HepG2 (cell line): ENCODE data around the gene DNAJC8. TPM values are rescaled to one million over a fixed set of nuclear protein-coding genes. Genes with fewer than 3 reads are reported as not detected.

Source experiments
- ATAC-seq: fragments of 200-7000 bp; cut with Tn5 transposase; 3 replicates; pipeline ENCODE4 v1.9.1; 2020; ENCODE audit warnings: mild to moderate bottlenecking, moderate library complexity
- BruUV-seq: library from RNA; stranded (reverse); fragments of 400-500 nt; replicated peaks from 2 replicates; lab custom pipeline; 2021; lab: Mats Ljungman, UMichigan
- CTCF ChIA-PET: fragments of 300-600 bp; formaldehyde crosslinking; extraction: SDS; loops from one replicate; lab custom pipeline; 2021; ENCODE audit warnings: low total read pairs, inconsistent platforms, low intra/inter-chr PET ratio; lab: Yijun Ruan, JAX
- POLR2A ChIA-PET: fragments of 350-600 bp; sonication (Branson Sonifier 250); formaldehyde crosslinking; loops from one replicate; lab custom pipeline; 2020; ENCODE audit warnings: antibody characterized with exemption, inconsistent platforms; lab: Yijun Ruan, JAX
- DNase-seq: peaks from one replicate; pipeline ENCODE4 v3.0.0-alpha.2; 2015; ENCODE audit warnings: low spot score
- FAIRE-seq: peaks from 3 replicates; lab custom pipeline; 2011; peaks lifted over from hg19 to GRCh38; lab: Jason Lieb, UNC
- H2AFZ ChIP-seq: one replicate; pipeline ENCODE4 v1.6.1; 2011; ENCODE audit warnings: low read length, inconsistent platforms
- H3K27ac ChIP-seq: fragments of 300-600 bp; 3 replicates; pipeline ENCODE4 v1.8.0; 2011; ENCODE audit warnings: mixed run types, mild to moderate bottlenecking, mixed read lengths, low read length, inconsistent platforms; ENCODE audit not compliant: insufficient read depth; ENCODE audit errors: extremely low read length
- H3K27me3 ChIP-seq, 2 experiments: fragments of 200-600 bp in 1 of 2; 2 replicates in 1 of 2; 3 replicates in 1 of 2; pipeline versions ENCODE4 v1.6.0 to v1.8.0; 2011; ENCODE audit warnings: low read length in 2 of 2, mild to moderate bottlenecking in 2 of 2, moderate library complexity in 2 of 2, inconsistent platforms in 1 of 2; ENCODE audit not compliant: insufficient read depth in 2 of 2, control insufficient read depth in 1 of 2
- H3K36me3 ChIP-seq, 2 experiments: fragments of 200-600 bp in 1 of 2; replicated peaks in 1 of 2; 2 replicates in 1 of 2; 3 replicates in 1 of 2; pipeline versions ENCODE4 v1.5.1 to v1.8.0; 2011; ENCODE audit warnings: low read length in 2 of 2, inconsistent platforms in 1 of 2; ENCODE audit not compliant: insufficient read depth in 2 of 2, control insufficient read depth in 1 of 2
- H3K4me1 ChIP-seq: 2 replicates; pipeline ENCODE4 v1.5.1; 2012; ENCODE audit warnings: low read length, inconsistent platforms; ENCODE audit not compliant: insufficient read depth
- H3K4me2 ChIP-seq: 2 replicates; pipeline ENCODE4 v1.6.0; 2011; ENCODE audit warnings: low read depth, low read length, inconsistent platforms
- H3K4me3 ChIP-seq, 3 experiments: fragments of 200-600 bp in 1 of 3; sonication (generic), shearing (Covaris generic) in 1 of 3; replicated peaks in 1 of 3; 2 replicates each; pipeline ENCODE4 v1.5.1; 2011 to 2016; ENCODE audit warnings: low read length in 3 of 3, inconsistent platforms in 2 of 3, low read depth in 2 of 3, mild to moderate bottlenecking in 2 of 3, control low read depth in 1 of 3, mixed read lengths in 1 of 3; ENCODE audit not compliant: insufficient read depth in 1 of 3
- H3K79me2 ChIP-seq: one replicate; pipeline ENCODE4 v1.6.1; 2011; ENCODE audit warnings: low read length, inconsistent platforms; ENCODE audit not compliant: insufficient read depth
- H3K9ac ChIP-seq: 2 replicates; pipeline ENCODE4 v1.6.0; 2011; ENCODE audit warnings: mild to moderate bottlenecking, low read depth, low read length, inconsistent platforms; ENCODE audit not compliant: insufficient read depth
- H3K9me3 ChIP-seq: 2 replicates; pipeline ENCODE4 v1.5.1; 2012; ENCODE audit warnings: mild to moderate bottlenecking, low read length
- H4K20me1 ChIP-seq: 2 replicates; pipeline ENCODE4 v1.6.0; 2011; ENCODE audit warnings: inconsistent platforms, mild to moderate bottlenecking, low read length, moderate library complexity; ENCODE audit not compliant: insufficient read depth
- ATF7-NPFF ChIP-seq: sonication (generic); formaldehyde crosslinking; IDR thresholded peaks from 2 replicates; pipeline ENCODE4 v1.8.1; 2023; ENCODE audit warnings: mild to moderate bottlenecking, low read depth, missing genetic modification reagents, moderate library complexity
- CBX5 ChIP-seq: sonication (generic); formaldehyde crosslinking; IDR thresholded peaks from 2 replicates; pipeline ENCODE4 v1.4.0; 2020; ENCODE audit warnings: missing genetic modification reagents, borderline replicate concordance
- HMG20A ChIP-seq: IDR thresholded peaks from 2 replicates; pipeline ENCODE4 v1.6.1; 2016; ENCODE audit warnings: borderline replicate concordance
- SMYD3 ChIP-seq: sonication (generic); formaldehyde crosslinking; IDR thresholded peaks from 2 replicates; pipeline ENCODE4 v1.8.1; 2023; ENCODE audit warnings: mild to moderate bottlenecking, missing genetic modification reagents
- THYN1 ChIP-seq: sonication (generic); formaldehyde crosslinking; IDR thresholded peaks from 2 replicates; pipeline ENCODE4 v1.8.1; 2023; ENCODE audit warnings: low read depth, mild to moderate bottlenecking, moderate library complexity, missing genetic modification reagents, borderline replicate concordance
- ZNF121 ChIP-seq: sonication (generic); formaldehyde crosslinking; IDR thresholded peaks from 2 replicates; pipeline ENCODE4 v1.5.0; 2020; ENCODE audit warnings: mild to moderate bottlenecking, missing genetic modification reagents
- ZNF879 ChIP-seq: sonication (generic); formaldehyde crosslinking; IDR thresholded peaks from 2 replicates; pipeline ENCODE4 v1.8.1; 2023; ENCODE audit warnings: missing genetic modification reagents
- WGBS: methylation state at CpG from one replicate; pipeline ENCODE4 v1.1.6; 2017; ENCODE audit warnings: low lambda C conversion rate; 5-methylcytosine and 5-hydroxymethylcytosine counted together
- in situ Hi-C: cut with HindIII; loops from 2 replicates; pipeline ENCODE4 v1.10.0; 2017; ENCODE audit warnings: low pct_unique_long_range_greater_than_20kb; ENCODE audit not compliant: extremely low pct_ligation_motif_present
- intact Hi-C: fragments of 100-400 bp; cut with micrococcal nuclease; formaldehyde crosslinking; loops from one replicate; pipeline ENCODE4 v1.10.0; 2022; ENCODE audit not compliant: unreplicated experiment
- polyA plus RNA-seq, 8 experiments: library from polyadenylated mRNA; depleted of rRNA in 3 of 8; stranded (reverse) in 7 of 8; unstranded in 1 of 8; fragments of >200 nt; fragmentation: Illumina TruSeq in 4 of 8; extraction: Trizol in 4 of 8; gene quantifications; 2 replicates each; pipeline versions ENCODE4 v1.2.1 to v1.2.3, GENCODE V29; 2011 to 2016; ENCODE audit warnings: low read depth in 4 of 8, missing spikeins in 1 of 8, mixed read lengths in 1 of 8; ENCODE audit not compliant: insufficient read depth in 1 of 8
- total RNA-seq, 5 experiments: library from RNA; depleted of rRNA; stranded (reverse); fragments of >200 nt; fragmentation: Illumina TruSeq; extraction: Trizol; gene quantifications; 2 replicates each; pipeline ENCODE4 v1.2.3, GENCODE V29; 2016; ENCODE audit warnings: low read depth in 1 of 5

DNAJC8 gene
- total and polyA plus RNA-seq, 2 of the 13 experiments (the other 11 are each of a cell fraction or from before 2014, with no cell fraction given) = 54.5 to 126 TPM

GRCh38 chr1:28157894-28158293 is 74.9 kb downstream of the DNAJC8 start (continued):
- TF ChIP-seq HMG20A (CRISPR knock-in tag) = no peak
- no peak for TF ChIP-seq THYN1 (CRISPR knock-in tag)

DNA sequence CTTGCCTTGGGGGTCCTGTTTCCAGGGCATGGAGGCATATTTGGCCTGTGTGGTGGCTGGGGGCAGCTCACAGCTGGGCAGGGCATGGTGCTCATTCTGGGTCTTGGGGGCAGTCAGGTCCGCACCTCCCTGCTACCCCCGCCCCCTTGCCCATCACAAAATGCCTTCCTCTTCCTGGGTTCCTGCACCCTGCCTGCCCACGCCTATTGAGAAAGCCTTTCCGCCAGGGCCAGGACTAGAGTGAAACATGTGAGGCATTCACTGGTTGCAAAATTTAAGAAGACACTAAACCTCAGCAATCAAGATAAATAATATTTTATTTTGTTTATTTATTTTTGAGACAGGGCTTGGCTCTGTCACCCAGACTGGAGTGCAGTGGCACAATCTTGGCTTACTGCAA is 76.0 kb downstream of the DNAJC8 start:
- Histone ChIP-seq H3K9me3 (no peaks in the 10 kb centered on the region), H3K27ac (no peak overlapping the region), H2AFZ (no peak overlapping the region), H3K4me3 (no peak overlapping the region), H3K4me2 (no peak overlapping the region), H3K4me1 (peaks cover 42% of the 10 kb centered on the region), H3K36me3 (no peaks in the 10 kb centered on the region), H3K79me2 (no peaks in the 10 kb centered on the region), H3K9ac (no peak overlapping the region), H4K20me1 (no peaks in the 10 kb centered on the region), H3K27me3 (no peaks in the 10 kb centered on the region)
- DNase-seq (no peak), ATAC-seq (no peak), FAIRE-seq (no peak)
- WGBS = 62% methylated on average over 2 of the region's 4 CpGs
- ChIA-PET POLR2A (no interaction called here), CTCF (no interaction called here)
- no TSS peak for BruUV-seq
- TF ChIP-seq CBX5 (CRISPR knock-in tag) = no peak
- TF ChIP-seq ZNF879 = no peak
- TF ChIP-seq ATF7-NPFF (CRISPR knock-in tag) = no peak
- intact Hi-C loops (no loop called here), in situ Hi-C loops (no loop called here)

- Histone ChIP-seq H3K9me3 (no peaks in the 10 kb centered on the region), H3K27me3 (no peaks in the 10 kb centered on the region), H3K79me2 (no peaks in the 10 kb centered on the region), H2AFZ (no peak overlapping the region), H3K27ac (no peak overlapping the region), H3K36me3 (no peaks in the 10 kb centered on the region), H4K20me1 (no peaks in the 10 kb centered on the region), H3K9ac (no peak overlapping the region), H3K4me1 (peaks cover 42% of the 10 kb centered on the region), H3K4me2 (no peak overlapping the region), H3K4me3 (no peak overlapping the region)
- ATAC-seq (no peak), DNase-seq (no peak), FAIRE-seq (no peak)
- WGBS = 86% methylated on average over 4 of the region's 4 CpGs
- POLR2A ChIA-PET = interaction anchor here (1.6 kb wide), 1 partner anchor 14 kb away, joined by 9 read pairs; no protein-coding TSS in a partner anchor
- intact Hi-C loops (no loop called here), in situ Hi-C loops (no loop called here)
- BruUV-seq = no TSS peak
- CTCF ChIA-PET = no interaction called here
- TF ChIP-seq SMYD3 (no peak), ZNF121 (peak; percentile 79)
These were observed 77.2 kb downstream of the DNAJC8 start for GRCh38 chr1:28155628-28156027.
